Natural killer cell (primary cell): ENCODE data around the gene HPS4. TPM values are rescaled to one million over a fixed set of nuclear protein-coding genes. Genes with fewer than 3 reads are reported as not detected.

Source experiments
- ATAC-seq, 3 donors: fragments of 150-1000 bp in 2 of 3; fragments of 200-7000 bp in 1 of 3; cut with Tn5 transposase; 1 replicate in 1 of 3; 2 replicates in 2 of 3; pipeline ENCODE4 v1.10.0; 2021; ENCODE audit warnings: mild to moderate bottlenecking in 2 of 3, moderate library complexity in 2 of 3
- DNase-seq, 2 donors: peaks; one replicate each; pipeline versions ENCODE4 v3.0.0 to v3.0.0-alpha.2; 2013 to 2021; ENCODE audit warnings: mixed read lengths in 1 of 2
- H3K27ac ChIP-seq: one replicate; pipeline ENCODE4 v1.5.1; 2013; ENCODE audit warnings: mild to moderate bottlenecking, low read length
- H3K27me3 ChIP-seq: one replicate; pipeline ENCODE4 v1.6.1; 2013; ENCODE audit warnings: low read length; ENCODE audit not compliant: control insufficient read depth, insufficient read depth
- H3K36me3 ChIP-seq: one replicate; pipeline ENCODE4 v1.6.1; 2013; ENCODE audit warnings: low read length; ENCODE audit not compliant: control insufficient read depth, insufficient read depth
- H3K4me1 ChIP-seq: one replicate; pipeline ENCODE4 v1.6.1; 2013; ENCODE audit warnings: low read length; ENCODE audit not compliant: control insufficient read depth, insufficient read depth
- H3K4me3 ChIP-seq: one replicate; pipeline ENCODE4 v1.5.1; 2013; ENCODE audit warnings: low read length
- H3K9me3 ChIP-seq: one replicate; pipeline ENCODE4 v1.6.1; 2013; ENCODE audit warnings: low read length; ENCODE audit not compliant: control insufficient read depth, insufficient read depth
- H3K27ac Mint-ChIP-seq, 2 donors: one replicate each; pipeline ENCODE4 v1.8.0; 2022; ENCODE audit warnings: mild to moderate bottlenecking in 2 of 2, mixed read lengths in 2 of 2, moderate library complexity in 1 of 2
- H3K27me3 Mint-ChIP-seq, 2 donors: one replicate each; pipeline ENCODE4 v1.8.0; 2022; ENCODE audit warnings: low read depth in 2 of 2, mixed read lengths in 2 of 2
- H3K36me3 Mint-ChIP-seq: one replicate; pipeline ENCODE4 v1.8.0; 2022; ENCODE audit warnings: mixed read lengths
- H3K4me1 Mint-ChIP-seq, 2 donors: one replicate each; pipeline ENCODE4 v1.8.0; 2022; ENCODE audit warnings: mixed read lengths in 2 of 2
- H3K4me3 Mint-ChIP-seq: one replicate; pipeline ENCODE4 v1.8.0; 2022; ENCODE audit warnings: mild to moderate bottlenecking, moderate library complexity, mixed read lengths
- H3K9me3 Mint-ChIP-seq, 2 donors: one replicate each; pipeline ENCODE4 v1.8.0; 2022; ENCODE audit warnings: mixed read lengths in 2 of 2
- WGBS: methylation state at CpG from one replicate; pipeline ENCODE4 v1.1.7; 2013; ENCODE audit warnings: missing lambda C conversion rate; ENCODE audit not compliant: insufficient coverage; 5-methylcytosine and 5-hydroxymethylcytosine counted together
- intact Hi-C: fragments of 100-400 bp; cut with micrococcal nuclease; formaldehyde crosslinking; loops from one replicate; pipeline ENCODE4 v1.14.2; 2022
- total RNA-seq, 4 donors: library from RNA; stranded (reverse); fragments of 120-200 nt in 1 of 4; gene quantifications; one replicate each; pipeline versions ENCODE4 v1.2.3 to v1.2.4, GENCODE V29; 2013 to 2022
- TF ChIP-seq, protein P1 (sequence below): fragments of 200-600 bp; IDR thresholded peaks from one replicate; pipeline ENCODE4 v1.8.0; 2022; ENCODE audit warnings: antibody characterized with exemption

The HPS4 gene
- total RNA-seq, 3 donors from 2014 or later (not counting 1 experiment from before 2014, with no cell fraction given) = 44.8 to 53.6 (median 50.7) TPM

DNA sequence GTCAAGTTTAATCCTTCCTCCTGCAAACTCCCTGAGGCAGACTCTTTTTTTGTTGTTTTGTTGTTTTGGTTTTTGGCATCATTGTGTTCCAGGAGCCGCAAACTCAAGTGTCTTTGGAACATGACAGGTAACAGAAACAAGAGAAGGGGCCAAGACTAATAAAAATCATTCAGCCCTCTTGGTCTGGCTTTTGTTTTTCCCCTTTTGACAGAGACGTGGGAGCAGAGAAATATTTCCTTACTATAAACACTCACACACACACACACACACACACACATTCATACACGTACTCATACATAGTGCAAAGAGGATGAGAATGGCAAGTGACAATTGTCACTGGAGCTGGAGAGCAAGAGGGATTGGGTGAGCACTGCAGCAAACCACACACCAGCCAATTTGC is 65.0 kb downstream of the HPS4 start:
- no peak overlapping the region for H3K27ac Mint-ChIP-seq
- TF ChIP-seq, protein P1, sequence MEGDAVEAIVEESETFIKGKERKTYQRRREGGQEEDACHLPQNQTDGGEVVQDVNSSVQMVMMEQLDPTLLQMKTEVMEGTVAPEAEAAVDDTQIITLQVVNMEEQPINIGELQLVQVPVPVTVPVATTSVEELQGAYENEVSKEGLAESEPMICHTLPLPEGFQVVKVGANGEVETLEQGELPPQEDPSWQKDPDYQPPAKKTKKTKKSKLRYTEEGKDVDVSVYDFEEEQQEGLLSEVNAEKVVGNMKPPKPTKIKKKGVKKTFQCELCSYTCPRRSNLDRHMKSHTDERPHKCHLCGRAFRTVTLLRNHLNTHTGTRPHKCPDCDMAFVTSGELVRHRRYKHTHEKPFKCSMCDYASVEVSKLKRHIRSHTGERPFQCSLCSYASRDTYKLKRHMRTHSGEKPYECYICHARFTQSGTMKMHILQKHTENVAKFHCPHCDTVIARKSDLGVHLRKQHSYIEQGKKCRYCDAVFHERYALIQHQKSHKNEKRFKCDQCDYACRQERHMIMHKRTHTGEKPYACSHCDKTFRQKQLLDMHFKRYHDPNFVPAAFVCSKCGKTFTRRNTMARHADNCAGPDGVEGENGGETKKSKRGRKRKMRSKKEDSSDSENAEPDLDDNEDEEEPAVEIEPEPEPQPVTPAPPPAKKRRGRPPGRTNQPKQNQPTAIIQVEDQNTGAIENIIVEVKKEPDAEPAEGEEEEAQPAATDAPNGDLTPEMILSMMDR = no peak
- intact Hi-C loops = no loop called here
- H3K36me3 Mint-ChIP-seq = peaks cover 12% of the 10 kb centered on the region
- no peak overlapping the region for H3K4me3 Mint-ChIP-seq
- Histone ChIP-seq H3K9me3 (peaks cover 4% of the 10 kb centered on the region), H3K4me3 (no peak overlapping the region), H3K4me1 (no peaks in the 10 kb centered on the region), H3K27me3 (no peaks in the 10 kb centered on the region), H3K36me3 (no peaks in the 10 kb centered on the region), H3K27ac (no peak overlapping the region)
- H3K27me3 Mint-ChIP-seq = peaks cover 15 to 27% of the 10 kb centered on the region in 2 donors
- H3K9me3 Mint-ChIP-seq = no peaks in the 10 kb centered on the region
- DNase-seq = no peak
- WGBS = 93% methylated on average over 1 of the region's 3 CpGs
- no peak for ATAC-seq
- no peaks in the 10 kb centered on the region for H3K4me1 Mint-ChIP-seq

- H3K36me3 Mint-ChIP-seq = peaks cover under 1% of the 10 kb centered on the region
- ATAC-seq = no peak
These were observed 66.2 kb downstream of the HPS4 start for GRCh38 chr22:26417406-26417805.

GRCh38 chr22:26416670-26417276 is 66.8 kb downstream of the HPS4 start:
- no peaks in the 10 kb centered on the region for H3K4me1 Mint-ChIP-seq
- no peaks in the 10 kb centered on the region for H3K36me3 ChIP-seq
- H3K4me3 ChIP-seq = no peak overlapping the region
- TF ChIP-seq, protein P1 = no peak
- intact Hi-C loops = no loop called here
- H3K27me3 ChIP-seq = no peaks in the 10 kb centered on the region
- H3K9me3 ChIP-seq = no peaks in the 10 kb centered on the region
- 87% methylated on average over 9 of the region's 9 CpGs for WGBS
- peaks cover 12 to 29% of the 10 kb centered on the region in 2 donors for H3K27me3 Mint-ChIP-seq
- H3K27ac ChIP-seq = no peak overlapping the region
- H3K27ac Mint-ChIP-seq = no peak overlapping the region
- H3K4me3 Mint-ChIP-seq = no peak overlapping the region
- H3K36me3 Mint-ChIP-seq = no peaks in the 10 kb centered on the region
- DNase-seq (no peak), ATAC-seq (no peak)
- H3K4me1 ChIP-seq = no peaks in the 10 kb centered on the region
- H3K9me3 Mint-ChIP-seq = no peaks in the 10 kb centered on the region

More at GRCh38 chr22:26417406-26417805, 66.2 kb downstream of the HPS4 start:
- Histone ChIP-seq H3K27me3 (no peaks in the 10 kb centered on the region), H3K4me3 (no peak overlapping the region), H3K27ac (no peak overlapping the region), H3K9me3 (no peaks in the 10 kb centered on the region), H3K36me3 (no peaks in the 10 kb centered on the region), H3K4me1 (no peaks in the 10 kb centered on the region)
- 100% methylated on average over 2 of the region's 3 CpGs for WGBS
- DNase-seq = no peak
- no peaks in the 10 kb centered on the region for H3K4me1 Mint-ChIP-seq
- H3K9me3 Mint-ChIP-seq = no peaks in the 10 kb centered on the region
- H3K27me3 Mint-ChIP-seq = peaks cover 15 to 33% of the 10 kb centered on the region in 2 donors
- no peak overlapping the region for H3K4me3 Mint-ChIP-seq
- TF ChIP-seq, protein P1 = no peak
- intact Hi-C loops = no loop called here
- H3K27ac Mint-ChIP-seq = no peak overlapping the region

GRCh38 chr22:26416256-26416655 is 67.3 kb downstream of the HPS4 start:
- DNase-seq (no peak), ATAC-seq (no peak)
- Mint-ChIP-seq H3K27ac (no peak overlapping the region), H3K4me3 (no peak overlapping the region), H3K4me1 (no peaks in the 10 kb centered on the region), H3K9me3 (no peaks in the 10 kb centered on the region), H3K36me3 (no peaks in the 10 kb centered on the region), H3K27me3 (peaks cover 12 to 27% of the 10 kb centered on the region in 2 donors)
- WGBS = 88% methylated on average over 3 of the region's 4 CpGs
- Histone ChIP-seq H3K27me3 (no peaks in the 10 kb centered on the region), H3K27ac (no peak overlapping the region), H3K4me1 (no peaks in the 10 kb centered on the region), H3K9me3 (no peaks in the 10 kb centered on the region), H3K4me3 (no peak overlapping the region), H3K36me3 (no peaks in the 10 kb centered on the region)
- TF ChIP-seq, protein P1 = no peak
- intact Hi-C loops = no loop called here
